K562 (cell line): ENCODE measurements around the gene SELENOM. TPM values are rescaled to one million over a fixed set of nuclear protein-coding genes. Genes with fewer than 3 reads are reported as not detected.

Experiments
- ATAC-seq: fragments of 200-7000 bp; cut with Tn5 transposase; 3 replicates; pipeline ENCODE4 v1.9.1; 2020; ENCODE audit warnings: moderate library complexity
- BruUV-seq: library from RNA; stranded (reverse); fragments of 400-500 nt; replicated peaks from 2 replicates; lab custom pipeline; 2021; lab: Mats Ljungman, UMichigan
- CTCF ChIA-PET: fragments of 300-600 bp; formaldehyde crosslinking; extraction: SDS; loops from one replicate; lab custom pipeline; 2021; ENCODE audit warnings: low intra/inter-chr PET ratio; lab: Yijun Ruan, JAX
- POLR2A ChIA-PET: fragments of 300-600, 350-650 bp; sonication (Branson Sonifier 250); formaldehyde crosslinking; extraction: SDS; loops from one replicate; lab custom pipeline; 2021; ENCODE audit warnings: antibody characterized with exemption, inconsistent platforms; lab: Yijun Ruan, JAX
- DNase-seq, 4 experiments: peaks; one replicate each; pipeline versions ENCODE4 v3.0.0 to v3.0.0-alpha.2; 2011 to 2018; ENCODE audit warnings: low spot score in 3 of 4, mixed read lengths in 3 of 4; ENCODE audit errors: extremely low read depth in 1 of 4
- FAIRE-seq: peaks from 2 replicates; lab custom pipeline; 2011; peaks lifted over from hg19 to GRCh38; lab: Jason Lieb, UNC
- H2AFZ ChIP-seq: 2 replicates; pipeline ENCODE4 v1.6.0; 2011; ENCODE audit warnings: low read depth, low read length, control low read depth, inconsistent platforms
- H3K27ac ChIP-seq: fragments of 200-600 bp; 3 replicates; pipeline ENCODE4 v1.8.0; 2011; ENCODE audit warnings: low read depth, mild to moderate bottlenecking, control low read depth, inconsistent platforms, low read length, moderate library complexity, mixed read lengths; ENCODE audit errors: extremely low read depth
- H3K27me3 ChIP-seq, 2 experiments: fragments of 300-600 bp in 1 of 2; 2 replicates in 1 of 2; 3 replicates in 1 of 2; pipeline versions ENCODE4 v1.6.0 to v1.8.0; 2011; ENCODE audit warnings: inconsistent platforms in 2 of 2, low read length in 2 of 2, mild to moderate bottlenecking in 1 of 2, mixed read lengths in 1 of 2, moderate library complexity in 1 of 2; ENCODE audit not compliant: control insufficient read depth in 2 of 2, insufficient read depth in 2 of 2
- H3K36me3 ChIP-seq: fragments of 300-600 bp; 3 replicates; pipeline ENCODE4 v1.8.0; 2011; ENCODE audit warnings: mild to moderate bottlenecking, low read length, inconsistent platforms; ENCODE audit not compliant: control insufficient read depth, insufficient read depth
- H3K4me1 ChIP-seq, 2 experiments: fragments of 200-600 bp in 1 of 2; replicated peaks in 1 of 2; 2 replicates in 1 of 2; 3 replicates in 1 of 2; pipeline versions ENCODE4 v1.5.1 to v1.8.0; 2011; ENCODE audit warnings: inconsistent platforms in 2 of 2, low read length in 2 of 2, mild to moderate bottlenecking in 1 of 2, mixed read lengths in 1 of 2, moderate library complexity in 1 of 2; ENCODE audit not compliant: control insufficient read depth in 2 of 2, insufficient read depth in 2 of 2
- H3K4me2 ChIP-seq: 2 replicates; pipeline ENCODE4 v1.6.1; 2011; ENCODE audit warnings: low read length, control low read depth, inconsistent platforms, mixed read lengths; ENCODE audit not compliant: insufficient read depth
- H3K4me3 ChIP-seq: fragments of 200-600 bp; sonication (generic), shearing (Covaris generic); 2 replicates; pipeline ENCODE4 v1.5.1; 2016; ENCODE audit warnings: control low read depth, inconsistent platforms
- H3K79me2 ChIP-seq: fragments of 200-600 bp; 3 replicates; pipeline ENCODE4 v1.8.0; 2011; ENCODE audit warnings: low read length, inconsistent platforms; ENCODE audit not compliant: control insufficient read depth, insufficient read depth
- H3K9ac ChIP-seq, 2 experiments: 2 replicates each; pipeline versions ENCODE4 v1.6.0 to v1.6.1; 2011; ENCODE audit warnings: low read depth in 2 of 2, low read length in 2 of 2, control low read depth in 1 of 2, inconsistent platforms in 1 of 2, mild to moderate bottlenecking in 1 of 2, mixed read lengths in 1 of 2; ENCODE audit not compliant: insufficient read depth in 1 of 2
- H3K9me1 ChIP-seq: one replicate; pipeline ENCODE4 v1.6.0; 2011; ENCODE audit warnings: inconsistent platforms, mild to moderate bottlenecking, low read length, moderate library complexity; ENCODE audit not compliant: control insufficient read depth, insufficient read depth
- H3K9me3 ChIP-seq: replicated peaks from 2 replicates; pipeline ENCODE4 v1.5.1; 2011; ENCODE audit warnings: low read depth, low read length, inconsistent platforms; ENCODE audit not compliant: control insufficient read depth, insufficient read depth
- H4K20me1 ChIP-seq: replicated peaks from 2 replicates; pipeline ENCODE4 v1.6.1; 2011; ENCODE audit warnings: low read length, inconsistent platforms, mixed read lengths; ENCODE audit not compliant: control insufficient read depth, insufficient read depth
- ATF1 ChIP-seq, 2 experiments: fragments of 450-650 bp in 1 of 2; IDR thresholded peaks; 2 replicates each; pipeline ENCODE4 v1.6.1; 2016; ENCODE audit warnings: missing compliant biosample characterization in 1 of 2, missing genetic modification characterization in 1 of 2
- CSDE1 ChIP-seq, 2 experiments: fragments of 450-650 bp; IDR thresholded peaks; 2 replicates each; pipeline ENCODE4 v1.6.1; 2016; ENCODE audit warnings: mild to moderate bottlenecking in 1 of 2
- E2F5 ChIP-seq: sonication (generic); formaldehyde crosslinking; IDR thresholded peaks from 2 replicates; pipeline ENCODE4 v1.8.0; 2022; ENCODE audit warnings: mild to moderate bottlenecking, missing genetic modification reagents
- EP400 ChIP-seq: fragments of 450-650 bp; IDR thresholded peaks from 2 replicates; pipeline ENCODE4 v1.6.1; 2017; ENCODE audit warnings: antibody characterized with exemption, mild to moderate bottlenecking, moderate library complexity
- HNRNPLL ChIP-seq: fragments of 200-400 bp; formaldehyde crosslinking; IDR thresholded peaks from 2 replicates; pipeline ENCODE4 v1.6.1; 2017; ENCODE audit warnings: low read length, low read depth, mild to moderate bottlenecking; ENCODE audit not compliant: poor library complexity, severe bottlenecking
- KDM1A ChIP-seq, 2 experiments: fragments of 450-650 bp; IDR thresholded peaks; 2 replicates each; pipeline ENCODE4 v1.6.1; 2016; ENCODE audit warnings: mild to moderate bottlenecking in 2 of 2
- KDM5B ChIP-seq: fragments of 200-600 bp; sonication (generic); IDR thresholded peaks from 2 replicates; pipeline ENCODE4 v1.6.1; 2012; ENCODE audit warnings: low read depth, mild to moderate bottlenecking, moderate library complexity, low read length, control low read depth, inconsistent platforms; ENCODE audit not compliant: insufficient replicate concordance
- MEF2D ChIP-seq: conservative IDR thresholded peaks from 2 replicates; pipeline ENCODE4 v1.6.1; 2016; ENCODE audit warnings: low read depth, missing genetic modification characterization, missing compliant biosample characterization
- NR2C2 ChIP-seq, 2 experiments: fragments of 200-800 bp in 1 of 2; sonication (Bioruptor generic) in 1 of 2; sonication (generic) in 1 of 2; formaldehyde crosslinking in 1 of 2; IDR thresholded peaks; 2 replicates each; pipeline versions ENCODE4 v1.6.1 to v1.8.0; 2016 to 2022; ENCODE audit warnings: mild to moderate bottlenecking in 1 of 2, missing compliant biosample characterization in 1 of 2, missing genetic modification characterization in 1 of 2, missing genetic modification reagents in 1 of 2
- PHF8 ChIP-seq: fragments of 200-600 bp; sonication (generic); IDR thresholded peaks from 2 replicates; pipeline ENCODE4 v1.6.1; 2012; ENCODE audit warnings: mixed run types, mild to moderate bottlenecking, inconsistent platforms, low read length, moderate library complexity, borderline replicate concordance
- PPARD ChIP-seq: fragments of 250-450 bp; sonication (Bioruptor Pico); IDR thresholded peaks from 2 replicates; pipeline ENCODE4 v1.8.0; 2022; ENCODE audit warnings: inconsistent platforms, mild to moderate bottlenecking, moderate library complexity
- RBFOX2 ChIP-seq: fragments of 200-400 bp; formaldehyde crosslinking; IDR thresholded peaks from 2 replicates; pipeline ENCODE4 v1.6.1; 2017; ENCODE audit warnings: low read depth, mild to moderate bottlenecking, low read length, moderate library complexity
- SMAD1 ChIP-seq: fragments of 150-350 bp; IDR thresholded peaks from 2 replicates; pipeline ENCODE4 v1.6.1; 2014; ENCODE audit warnings: low read length, low read depth; ENCODE audit not compliant: partially characterized antibody
- SMC3 ChIP-seq: conservative IDR thresholded peaks from 2 replicates; pipeline ENCODE4 v1.6.1; 2011; ENCODE audit warnings: low read depth, low read length, improper control_type of control experiment; ENCODE audit not compliant: insufficient read depth
- SUPT5H ChIP-seq: fragments of 450-650 bp; IDR thresholded peaks from 2 replicates; pipeline ENCODE4 v1.6.1; 2016
- TRIM24 ChIP-seq, 2 experiments: fragments of 450-650 bp; IDR thresholded peaks; 2 replicates each; pipeline ENCODE4 v1.6.1; 2016
- ZFX ChIP-seq: sonication (generic); formaldehyde crosslinking; IDR thresholded peaks from 2 replicates; pipeline ENCODE4 v1.8.0; 2022; ENCODE audit warnings: mild to moderate bottlenecking, missing genetic modification reagents, moderate library complexity
- WGBS: fragments of 100-300 bp; shearing (Covaris generic); methylation state at CpG from one replicate; pipeline ENCODE4 v1.1.6; 2016; ENCODE audit warnings: low coverage, mixed read lengths; ENCODE audit not compliant: insufficient coverage; ENCODE audit errors: missing lambda C conversion rate; 5-methylcytosine and 5-hydroxymethylcytosine counted together
- in situ Hi-C: fragments of 300-500 bp; cut with MboI; formaldehyde crosslinking; loops from 4 replicates; pipeline ENCODE4 v1.15.0; 2018; ENCODE audit warnings: inconsistent platforms, mixed read lengths
- intact Hi-C: fragments of 100-400 bp; cut with micrococcal nuclease; formaldehyde crosslinking; loops from 2 replicates; pipeline ENCODE4 v1.14.2; 2022
- polyA plus RNA-seq, 8 experiments: library from polyadenylated mRNA; depleted of rRNA in 4 of 8; stranded (reverse) in 5 of 8; unstranded in 3 of 8; fragments of >200 nt; fragmentation: Nextera tagmentation in 2 of 8; fragmentation: Illumina TruSeq in 1 of 8; extraction: Ambion mirVana in 2 of 8; extraction: Trizol in 1 of 8; gene quantifications; 2 replicates each; pipeline versions ENCODE4 v1.2.1 to v1.2.3, GENCODE V29; 2011 to 2014; ENCODE audit warnings: inconsistent platforms in 1 of 8, missing spikeins in 1 of 8
- total RNA-seq, 7 experiments: library from RNA; depleted of rRNA in 6 of 7; stranded (reverse); fragments of >200 nt in 6 of 7; fragmentation: Illumina TruSeq in 2 of 7; extraction: Trizol in 2 of 7; gene quantifications; 2 replicates each; pipeline versions ENCODE4 v1.2.1 to v1.2.3, GENCODE V29; 2011 to 2021; ENCODE audit warnings: low replicate concordance in 1 of 7

Gene SELENOM
- total and polyA plus RNA-seq, 9 of the 15 experiments (the other 6 are each of a cell fraction or from before 2014, with no cell fraction given) = 1.2 to 10.6 (median 3.7) TPM

- TF ChIP-seq SMC3 (peak; percentile 60), ZFX (peak; percentile 85), HNRNPLL (peak; percentile 10), ATF1 (CRISPR knock-in tag; IDR thresholded peaks at IDR 0.05) (no peak), ATF1 (tag; IDR thresholded peaks at IDR 0.05) (peak; percentile 49; the same call in 1 of the 2 replicates)
Measured at GRCh38 chr22:31084811-31085492, 22.4 kb downstream of the SELENOM start (continued).

GRCh38 chr22:31083923-31084810 is 23.2 kb downstream of the SELENOM start:
- WGBS = 1% methylated on average over 14 of the region's 18 CpGs
- Histone ChIP-seq H3K4me3 (peak overlapping the region; percentile 66), H3K4me1 (peaks cover 36 to 71% of the 10 kb centered on the region in 2 experiments), H2AFZ (peak overlapping the region; percentile 94)
- CTCF ChIA-PET = interaction anchor here (4.0 kb wide), 1 partner anchor 136 kb away, joined by 21 read pairs; no protein-coding TSS in a partner anchor
- TSS peak; percentile 91 for BruUV-seq
- intact Hi-C loops = loop anchor here (2.0 kb wide), 2 partner anchors 115 to 135 kb away; partner anchors contain the start of genes MORC2 and TUG1
- peak in 2 of 4 experiments; percentile 38 to 47 for DNase-seq
- in situ Hi-C loops = loop anchor here (10.0 kb wide), 1 partner anchor 319 kb away; no protein-coding TSS in a partner anchor
- TF ChIP-seq HNRNPLL (peak; percentile 2), PPARD (CRISPR knock-in tag) (no peak), NR2C2 (CRISPR knock-in tag; IDR thresholded peaks at IDR 0.05) (no peak), NR2C2 (tag; IDR thresholded peaks at IDR 0.05) (0 out of 2 replicates have a peak, but pooled peaks have one; percentile 33), TRIM24 (IDR thresholded peaks at IDR 0.05) (no peak), E2F5 (CRISPR knock-in tag) (0 out of 2 replicates have a peak, but pooled peaks have one; percentile 47), MEF2D (tag) (no peak), EP400 (no peak; the same call in 1 of the 2 replicates), RBFOX2 (no peak), SMAD1 (peak; percentile 43), KDM1A (IDR thresholded peaks at IDR 0.05) (no peak), SUPT5H (0 out of 2 replicates have a peak, but pooled peaks have one; percentile 66), CSDE1 (IDR thresholded peaks at IDR 0.05) (no peak), KDM5B (peak; percentile 68), PHF8 (peak; percentile 77; the same call in 1 of the 2 replicates)
- TF ChIP-seq, all 486 proteins: peak for 7
- POLR2A ChIA-PET = interaction anchor here (0.6 to 2.9 kb wide), 10 partner anchors 11 to 268 kb away, joined by 3 to 18 read pairs (median 5); partner anchors contain the start of genes MORC2, PIK3IP1, SELENOM and TUG1
- H4K20me1 ChIP-seq = no peaks in the 10 kb centered on the region
- no peaks in the 10 kb centered on the region for H3K9me3 ChIP-seq
- peaks cover 5% of the 10 kb centered on the region for H3K9me1 ChIP-seq
- H3K4me2 ChIP-seq = peak overlapping the region; percentile 93
- ATAC-seq = peak; percentile 8; the same call in 2 of the 3 replicates
- H3K9ac ChIP-seq = peak overlapping the region; percentile 92 to 98
- FAIRE-seq = peak; percentile 66
- H3K36me3 ChIP-seq = peaks cover 14% of the 10 kb centered on the region; the same call in 2 of the 3 replicates
- peak overlapping the region; percentile 98 for H3K27ac ChIP-seq
- no peaks in the 10 kb centered on the region for H3K27me3 ChIP-seq
- peaks cover 22% of the 10 kb centered on the region for H3K79me2 ChIP-seq
